Stomach (tissue), 4 donors: ENCODE measurements around the gene MVB12A.

Source experiments
- CTCF ChIP-seq, 7 experiments: fragments of 450-650 bp in 4 of 7; fragments of 200-600 bp in 3 of 7; sonication (generic) in 3 of 7; IDR thresholded peaks; one replicate each; pipeline ENCODE4 v1.5.1; 2016 to 2019; ENCODE audit warnings: antibody characterized with exemption in 7 of 7, control low read depth in 2 of 7, mild to moderate bottlenecking in 1 of 7
- EP300 ChIP-seq: sonication (generic); formaldehyde crosslinking; IDR thresholded peaks from one replicate; pipeline ENCODE4 v1.6.1; 2017; ENCODE audit warnings: antibody characterized with exemption
- POLR2A ChIP-seq, 4 donors: fragments of 450-650 bp; IDR thresholded peaks; one replicate each; pipeline ENCODE4 v1.6.1; 2016; ENCODE audit warnings: antibody characterized with exemption in 4 of 4, control low read depth in 2 of 4, mild to moderate bottlenecking in 1 of 4, moderate library complexity in 1 of 4

GRCh38 chr19:17457616-17458015 lies 37.8 kb downstream of the MVB12A start:
- no peak for TF ChIP-seq CTCF (IDR thresholded peaks at IDR 0.05)
- no peak for TF ChIP-seq EP300
- no peak for TF ChIP-seq POLR2A (IDR thresholded peaks at IDR 0.05)
